Measurements from ENCODE around the gene FOXP4.

FOXP4 gene

GRCh38 chr6:41564448-41565142, 18.4 kb downstream of the FOXP4 start:
- DNase-seq, result no peak

GRCh38 chr6:41565701-41566100, 19.5 kb downstream of the FOXP4 start:
- DNase-seq, result no peak

GRCh38 chr6:41566961-41567360, 20.8 kb downstream of the FOXP4 start:
- DNase-seq, result no peak

DNA sequence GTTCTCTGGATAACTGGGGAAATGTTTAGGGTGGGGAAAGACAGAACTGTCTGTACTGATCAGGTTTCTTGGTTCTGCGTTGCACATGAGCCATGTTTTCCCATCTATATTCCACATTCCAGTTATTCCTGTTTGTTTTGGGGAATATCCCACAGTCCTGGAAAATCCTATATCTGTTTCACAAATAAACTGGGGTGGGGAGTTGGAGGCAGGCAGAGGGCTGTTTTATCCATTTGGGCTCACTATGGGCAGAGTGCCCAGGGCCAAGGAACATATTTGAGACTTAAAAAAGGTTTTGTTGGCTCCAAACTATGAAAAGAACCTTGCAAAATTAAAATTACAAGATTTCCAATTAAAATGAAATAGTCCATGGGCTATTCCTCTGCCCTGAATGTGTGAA, 21.5 kb downstream of the FOXP4 start:
- DNase-seq, result no peak

DNA sequence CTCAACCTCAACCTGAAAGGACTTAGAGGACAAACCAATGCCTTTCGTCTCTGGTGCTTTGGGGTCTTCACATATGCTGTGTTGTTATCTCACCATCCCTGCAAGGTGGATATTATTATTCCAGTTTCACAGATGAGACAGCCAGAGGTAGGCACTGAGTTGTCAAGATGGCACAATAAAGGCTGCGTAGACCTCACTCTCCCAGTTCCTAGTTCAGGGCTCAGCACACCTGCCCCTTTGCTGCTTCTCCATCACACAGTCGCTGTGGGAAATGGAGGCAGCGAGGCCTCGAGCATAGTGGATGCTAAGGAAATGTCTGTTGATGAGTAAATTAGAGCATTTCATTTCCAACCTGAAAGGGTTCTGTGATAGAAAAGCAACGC, 22.0 kb downstream of the FOXP4 start:
- DNase-seq, result no peak

DNA sequence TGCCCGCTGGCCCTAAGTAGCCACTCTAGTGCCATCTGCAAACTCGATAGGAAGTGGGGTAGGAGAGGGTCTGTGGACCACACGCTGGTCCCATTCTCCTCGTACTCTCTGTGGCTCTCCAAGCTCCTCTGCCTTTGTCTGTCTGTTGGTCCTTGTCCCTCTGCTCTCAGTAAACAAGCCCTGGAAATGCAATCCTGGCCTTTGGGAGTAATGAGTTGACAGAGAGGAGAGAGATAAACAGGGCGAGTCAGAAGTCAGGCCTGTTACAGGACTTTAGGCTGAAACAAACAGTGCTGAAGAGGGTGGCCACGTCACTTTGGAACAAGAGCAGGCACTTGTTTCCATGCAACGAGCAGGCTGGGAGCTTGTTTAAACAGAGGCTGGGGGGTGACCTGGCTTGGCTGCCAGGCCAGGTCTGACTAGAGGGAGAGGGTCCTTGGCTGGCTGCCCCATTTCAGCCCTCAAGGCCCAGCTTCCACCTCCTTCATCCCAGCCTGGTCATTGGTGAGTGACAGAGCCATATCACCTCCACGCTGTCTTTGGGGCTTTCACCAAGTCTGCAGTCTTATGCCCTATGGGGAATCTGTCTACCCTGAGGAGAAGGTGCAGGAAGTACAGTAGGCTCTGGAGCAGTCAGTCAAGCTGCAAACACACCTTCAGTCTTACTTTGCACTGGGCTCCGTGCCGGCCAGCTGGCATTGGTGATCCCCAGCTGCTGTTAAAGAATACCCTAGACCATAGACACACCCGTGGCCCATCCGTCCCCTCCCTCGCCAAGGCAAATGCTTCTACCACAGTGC, 22.6 kb downstream of the FOXP4 start:
- no peak for DNase-seq

GRCh38 chr6:41570259-41570615, 24.1 kb downstream of the FOXP4 start:
- DNase-seq, result no peak

- DNase-seq, result no peak
These were observed 25.0 kb downstream of the FOXP4 start for GRCh38 chr6:41571021-41571780.

- DNase-seq, result no peak
These were observed 26.4 kb downstream of the FOXP4 start for GRCh38 chr6:41572613-41573012.

DNA sequence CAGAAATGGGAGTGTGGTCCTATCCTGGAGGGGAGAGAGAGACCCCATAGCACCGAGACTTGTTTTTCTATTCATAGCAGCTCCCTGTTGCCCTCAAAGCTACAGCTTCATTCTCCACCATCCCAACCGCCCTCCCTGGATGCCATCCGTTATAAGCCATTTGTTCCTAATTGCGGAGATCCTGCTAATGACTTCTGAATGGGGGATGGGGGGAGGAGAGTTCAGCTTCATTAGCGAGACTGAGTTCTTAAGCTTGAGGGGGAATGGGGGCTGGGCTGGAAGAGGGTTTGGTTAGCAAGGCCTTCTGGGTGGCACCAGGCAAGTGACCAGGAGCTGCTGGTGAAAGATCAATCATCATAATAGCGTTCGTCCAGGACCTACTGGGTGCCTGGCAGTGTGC, 27.1 kb downstream of the FOXP4 start:
- no peak for DNase-seq

GRCh38 chr6:41573985-41574384, 27.8 kb downstream of the FOXP4 start:
- DNase-seq, result no peak

DNA sequence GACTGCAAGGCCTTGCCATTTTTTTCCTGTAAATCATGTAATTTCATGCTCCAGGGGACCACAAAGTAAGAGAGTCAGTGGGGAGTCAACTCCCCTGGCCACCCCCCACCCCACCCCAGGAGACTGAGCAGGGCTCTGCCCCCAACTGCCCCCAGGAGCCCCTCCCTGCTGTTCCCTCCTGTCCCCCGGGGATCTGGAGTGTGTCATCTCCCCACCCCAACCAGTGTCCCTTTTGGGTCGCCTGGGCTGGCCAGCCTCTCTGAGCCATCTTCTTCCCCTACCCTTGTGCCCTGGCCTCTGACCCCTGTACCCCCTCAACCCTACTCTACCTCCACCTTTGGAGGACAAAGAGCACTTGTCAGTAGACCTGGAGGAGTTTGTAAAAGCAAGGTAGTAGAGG, 29.4 kb downstream of the FOXP4 start:
- DNase-seq, result no peak

- DNase-seq, result no peak
These were observed 30.5 kb downstream of the FOXP4 start for GRCh38 chr6:41576667-41577066.

DNA sequence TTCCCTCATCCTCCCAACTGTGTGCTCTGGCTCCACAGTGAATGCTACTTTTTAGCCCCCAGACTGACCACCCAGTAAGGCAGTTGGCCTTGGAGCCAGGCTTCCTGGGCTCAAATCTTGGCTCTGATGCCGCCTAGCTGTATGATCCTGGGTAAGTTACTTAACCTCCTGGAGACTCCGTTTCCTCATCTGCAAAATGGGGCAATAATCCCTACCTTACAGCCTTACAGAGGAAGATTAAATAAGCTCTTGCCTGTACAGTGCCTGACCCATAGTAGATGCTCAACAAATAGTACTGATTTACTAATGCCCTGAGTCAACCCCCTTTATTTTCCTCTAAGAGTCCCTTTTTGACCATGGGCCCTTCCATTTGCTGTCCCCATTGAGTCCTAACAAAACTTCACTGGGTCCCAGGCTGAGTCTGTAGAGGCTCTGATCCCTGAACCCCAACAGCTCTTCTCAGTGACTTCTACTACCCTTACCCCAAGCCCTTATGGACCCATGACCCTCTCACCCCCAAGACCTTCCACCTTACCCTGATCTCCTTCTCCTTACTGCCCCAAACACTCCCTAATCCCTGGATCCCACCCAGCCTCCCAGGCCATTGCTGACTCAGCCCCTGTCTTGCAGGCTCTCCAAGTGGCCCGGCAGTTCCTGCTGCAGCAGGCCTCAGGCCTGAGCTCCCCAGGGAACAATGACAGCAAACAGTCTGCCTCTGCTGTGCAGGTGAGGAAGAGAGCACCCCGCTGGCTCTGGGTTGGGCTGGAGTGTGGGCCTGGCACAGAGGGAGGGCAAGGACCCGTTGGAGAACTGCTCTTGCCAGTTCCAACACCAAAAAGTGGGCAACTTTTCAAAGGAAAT, 31.4 kb downstream of the FOXP4 start:
- DNase-seq, result no peak

- peak; percentile 60 for DNase-seq
These were observed 32.3 kb downstream of the FOXP4 start for GRCh38 chr6:41578217-41579087.

- DNase-seq, result no peak
These were observed 33.0 kb downstream of the FOXP4 start for GRCh38 chr6:41579088-41579610.

GRCh38 chr6:41580690-41581089, 34.5 kb downstream of the FOXP4 start:
- no peak for DNase-seq

DNA sequence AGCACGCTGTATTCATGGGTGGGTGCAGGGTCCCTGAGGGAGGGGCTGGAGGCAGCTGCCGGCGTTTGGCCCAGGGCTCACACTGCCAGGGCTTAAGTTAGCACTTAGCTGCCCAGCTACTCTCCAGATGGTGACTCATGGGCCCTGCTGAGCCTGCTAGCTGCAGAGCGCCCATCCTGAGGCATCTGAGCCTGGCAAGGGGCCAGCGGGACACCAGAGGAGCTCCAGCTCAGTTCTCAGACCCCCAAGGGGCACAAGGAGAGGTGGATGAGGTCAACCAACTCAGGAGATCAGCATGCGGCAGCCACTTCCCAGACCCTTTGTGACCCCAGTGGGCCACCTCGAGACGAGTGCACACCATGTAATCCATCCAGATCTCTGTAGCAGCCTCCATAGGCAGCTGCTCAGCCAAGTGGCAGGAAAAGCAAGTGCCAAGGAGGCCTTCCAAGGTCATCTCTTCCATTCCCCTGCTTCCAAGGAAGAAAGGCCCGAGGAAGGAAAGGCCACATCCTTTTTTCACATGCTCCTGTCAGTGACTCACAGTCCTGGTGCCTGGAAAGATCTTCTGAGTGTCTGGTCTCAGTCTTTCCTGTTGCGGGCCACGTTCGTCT, 35.3 kb downstream of the FOXP4 start:
- no peak for DNase-seq

GRCh38 chr6:41582540-41582939, 36.4 kb downstream of the FOXP4 start:
- DNase-seq, result no peak

DNA sequence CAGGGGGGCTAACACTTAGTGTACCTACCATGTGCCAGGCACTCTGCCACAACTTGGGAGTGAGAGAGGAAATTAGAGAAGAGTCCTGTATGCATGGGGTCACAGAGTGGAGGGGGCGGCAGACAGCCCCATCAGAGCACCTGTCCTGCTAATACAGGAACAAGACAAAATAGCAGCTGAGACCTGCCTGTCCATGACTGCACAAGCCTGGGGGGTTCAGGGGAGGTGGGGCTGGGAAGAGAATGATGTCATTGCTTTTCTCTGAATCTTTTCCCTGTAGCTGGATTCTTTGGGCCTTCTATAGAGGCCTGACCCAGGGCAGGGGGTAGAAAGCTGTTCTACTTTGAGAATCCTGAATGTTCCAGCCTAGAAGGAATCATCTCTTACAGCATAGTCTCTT, 37.4 kb downstream of the FOXP4 start:
- DNase-seq, result no peak

DNA sequence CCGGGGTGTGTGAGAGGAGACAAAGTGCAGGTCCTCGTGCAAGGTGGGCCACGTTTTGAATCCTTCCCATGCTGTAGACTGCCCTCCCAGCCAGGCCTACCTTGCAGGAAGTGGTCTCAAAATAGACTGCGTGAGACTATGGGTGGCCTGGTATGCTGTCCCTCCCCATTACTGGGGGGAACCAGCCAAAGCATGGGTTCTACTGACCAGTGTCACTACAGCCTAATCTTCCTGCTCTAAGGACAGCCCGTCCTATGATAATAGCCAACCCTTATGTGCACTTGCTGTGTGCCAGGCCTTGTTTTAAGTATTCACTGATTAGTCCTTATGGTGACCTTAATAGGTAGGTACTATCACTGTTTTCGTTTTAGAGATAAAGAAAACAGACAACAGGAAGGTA, 38.0 kb downstream of the FOXP4 start:
- no peak for DNase-seq
